ENCODE results near the gene LAMA5.

DNA sequence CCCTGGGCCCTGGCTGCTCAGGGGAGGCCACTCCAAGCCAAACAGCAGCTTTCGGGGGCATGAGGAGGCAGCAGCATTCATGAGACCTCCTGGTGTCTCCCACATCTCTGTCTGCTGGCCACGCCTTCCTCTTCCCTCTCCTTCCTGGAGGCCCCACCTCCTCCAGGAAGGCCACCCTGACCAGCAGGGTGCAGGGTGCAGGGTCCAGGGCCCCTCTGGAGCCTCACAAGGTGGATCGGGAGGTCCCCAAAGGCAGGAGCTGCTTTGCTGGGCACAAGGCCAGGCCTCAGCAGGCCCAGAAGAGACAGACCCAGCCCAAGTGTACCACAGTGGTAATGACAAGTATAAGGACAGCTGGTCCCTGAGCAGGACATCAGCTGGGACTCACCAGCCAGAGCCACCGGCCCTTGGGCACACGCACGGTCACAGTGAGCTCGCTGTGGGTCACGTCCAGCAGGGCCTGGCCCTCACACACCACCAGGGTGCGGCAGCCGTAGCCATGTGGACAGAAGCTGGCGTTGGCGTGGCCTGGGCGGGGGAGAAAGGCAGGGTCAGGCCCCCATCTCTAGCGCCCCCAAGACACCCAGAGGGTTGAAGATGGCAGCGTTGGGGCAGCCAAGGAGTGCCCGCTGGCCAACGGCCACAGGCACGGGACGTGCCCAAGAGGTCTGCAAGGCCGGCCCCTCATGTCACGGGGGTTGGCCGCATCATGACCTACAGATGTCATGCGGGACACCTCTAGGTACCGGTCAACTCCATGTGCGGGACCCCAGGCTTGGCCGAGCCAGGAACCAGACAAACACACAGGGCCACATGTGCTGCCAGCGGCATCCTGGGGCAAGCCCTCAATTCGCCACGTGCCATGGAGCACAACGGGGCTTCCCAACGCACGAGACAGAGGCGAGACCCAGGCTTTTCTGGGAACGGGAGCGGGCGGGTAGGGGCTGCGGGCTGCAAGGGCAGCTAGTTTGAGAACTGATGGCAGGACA, 37.4 kb downstream of the LAMA5 start:
- no peak for TF ChIP-seq CTCF (IDR thresholded peaks at IDR 0.05; ENCODE audit: insufficient read depth, low read length, poor library complexity, severe bottlenecking)
- TF ChIP-seq EZH2phosphoT487 (conservative IDR thresholded peaks at IDR 0.05; ENCODE audit: low read length), result no peak

All from SU-DHL-6 (cell line).